NCI-H460 (cell line): ENCODE measurements around the gene COA7. TPM values are rescaled to one million over a fixed set of nuclear protein-coding genes. Genes with fewer than 3 reads are reported as not detected.
"Not testable (repeated sequence)": the region's sequence is repeated elsewhere in the genome, so short reads cannot be mapped to it uniquely, and the experiment has no call there.

Source experiments
- DNase-seq: peaks from one replicate; pipeline ENCODE4 v3.0.0-alpha.2; 2016; ENCODE audit warnings: low read depth; ENCODE audit errors: extremely low read depth
- total RNA-seq: library from RNA; depleted of rRNA; stranded (reverse); fragments of >200 nt; shearing (Covaris generic); gene quantifications from 2 replicates; pipeline ENCODE4 v1.2.3, GENCODE V29; 2014

The COA7 gene
- total RNA-seq, 1 experiment from 2014 or later = 15.6 TPM

DNA sequence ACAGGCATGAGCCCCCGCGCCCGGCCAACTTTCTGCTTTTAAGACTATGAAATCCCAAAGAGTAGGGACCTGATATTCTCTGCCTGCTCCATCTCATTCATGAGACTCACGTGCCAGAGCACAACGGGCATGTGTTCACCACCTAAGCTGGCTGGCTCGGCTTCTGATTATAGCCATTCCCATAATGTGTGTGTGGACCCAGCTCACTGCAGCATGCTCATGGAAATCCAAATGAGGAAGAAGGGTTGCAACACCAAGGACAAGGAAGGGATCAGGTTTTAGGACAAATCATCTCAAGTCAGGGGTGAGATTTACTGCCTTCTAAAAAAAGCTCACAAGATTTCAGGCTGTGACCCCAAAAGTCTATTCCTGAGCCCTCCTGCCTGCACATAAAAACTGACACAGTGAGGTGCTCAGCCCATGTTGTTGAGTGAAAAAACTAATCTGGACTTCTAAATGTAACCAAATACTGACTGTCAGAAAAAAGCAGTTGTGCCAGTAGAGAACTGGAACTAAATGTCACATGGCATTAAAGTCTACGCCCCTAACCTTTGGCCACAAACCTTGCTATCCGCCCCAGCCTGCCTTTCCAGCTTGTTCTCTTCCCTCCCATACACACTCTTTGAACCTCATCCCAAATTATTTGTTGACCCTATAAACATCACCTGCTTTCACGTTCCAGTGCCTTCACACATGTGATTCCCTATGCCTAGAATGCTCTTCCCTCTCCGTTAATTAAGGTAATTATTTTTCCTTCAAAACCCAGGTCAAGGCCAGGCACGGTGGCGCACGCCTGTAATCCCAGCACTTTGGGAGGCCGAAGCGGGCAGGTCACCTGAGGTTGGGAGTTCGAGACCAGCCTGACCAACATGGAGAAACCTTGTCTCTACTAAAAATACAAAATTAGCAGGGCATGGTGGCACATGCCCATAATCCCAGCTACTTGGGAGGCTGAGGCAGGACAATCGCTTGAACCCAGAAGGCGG lies 9.1 kb upstream of the COA7 start:
- DNase-seq = no peak

DNA sequence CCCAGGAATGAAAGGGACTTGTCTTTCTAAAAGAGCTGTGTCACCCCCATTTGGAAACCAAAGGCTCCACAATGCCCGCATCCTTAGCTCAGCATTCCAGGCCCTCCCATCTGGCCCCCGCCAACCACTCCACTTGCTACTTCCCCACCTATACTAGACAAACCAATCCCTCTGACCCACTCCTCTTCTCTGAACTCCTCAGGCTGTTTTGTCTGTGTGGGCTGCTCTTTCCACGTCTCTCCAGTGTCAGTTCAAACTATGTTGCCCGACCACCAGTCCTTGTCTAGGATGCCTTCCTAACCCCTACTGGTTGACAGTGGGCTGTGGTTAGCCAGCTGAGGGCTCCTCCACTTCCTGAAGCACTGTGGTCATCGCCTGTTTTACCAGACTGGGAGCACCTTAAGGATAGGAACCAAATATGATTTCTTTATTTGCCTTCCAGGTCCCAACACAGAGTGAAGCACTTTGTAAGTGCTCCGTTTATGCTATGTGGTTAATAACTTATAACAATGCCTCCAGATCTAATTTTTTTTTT lies 8.1 kb upstream of the COA7 start:
- DNase-seq = no peak

DNA sequence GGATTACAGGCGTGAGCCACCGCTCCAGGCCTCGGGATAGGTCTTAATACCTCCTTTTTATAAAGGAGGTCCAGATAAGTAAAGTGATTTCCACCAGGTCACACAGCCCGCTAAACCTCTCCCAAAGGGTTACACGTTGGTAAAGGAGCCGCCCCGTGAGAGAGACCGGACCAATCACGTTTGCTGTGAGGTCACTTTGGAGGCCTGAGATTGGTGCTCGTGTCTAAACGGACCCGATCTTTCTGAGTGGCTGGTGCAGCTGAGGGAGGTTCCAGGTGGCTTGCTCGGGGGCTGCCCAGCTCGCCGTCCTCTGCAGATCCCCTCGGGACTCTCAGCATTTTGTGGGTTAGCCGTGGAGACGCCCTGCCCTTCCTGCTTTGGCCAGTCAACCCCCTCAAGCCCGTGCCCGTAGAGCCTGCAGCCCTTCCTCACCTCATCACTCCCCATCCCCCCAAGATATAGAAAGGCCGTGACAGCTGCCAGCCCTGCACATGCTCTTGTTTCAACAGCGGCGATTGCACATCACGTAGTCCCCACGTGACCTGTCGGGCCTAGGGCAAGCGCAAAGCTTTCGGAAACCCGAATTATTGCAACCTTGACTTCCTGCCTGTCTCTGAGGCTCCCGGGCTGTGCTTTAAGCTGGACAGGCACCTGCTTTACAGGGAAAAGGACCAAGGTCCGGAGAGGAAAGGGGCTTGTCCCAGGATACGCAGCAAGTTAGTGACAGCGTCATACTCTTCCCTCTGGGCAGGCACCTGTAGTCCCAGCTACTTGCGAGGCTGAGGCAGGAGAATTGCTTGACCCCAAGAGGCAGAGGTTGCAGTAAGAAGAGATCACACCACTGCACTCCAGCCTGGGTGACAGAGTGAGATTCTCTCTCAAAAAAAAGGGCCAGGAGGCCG lies 5.0 kb upstream of the COA7 start:
- DNase-seq = peak; percentile 86

DNA sequence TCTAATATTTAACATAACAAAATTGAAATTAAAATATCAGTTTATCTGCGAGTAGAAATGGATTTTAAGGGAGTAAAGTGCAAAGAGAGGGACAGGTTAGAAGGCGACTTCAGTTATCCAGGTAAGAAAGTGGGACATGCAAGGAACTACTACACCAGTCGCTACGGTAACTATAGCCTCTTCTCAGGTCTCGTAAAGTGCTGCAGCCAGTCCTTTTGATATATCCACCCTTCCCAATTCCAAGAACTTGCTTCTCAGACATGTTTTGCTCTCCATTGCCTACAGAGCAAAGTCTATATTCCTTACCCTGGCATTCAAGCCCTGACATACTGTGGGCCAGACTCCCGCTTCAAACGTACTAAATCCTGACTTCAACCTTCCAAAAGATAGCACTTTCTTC lies 2.5 kb downstream of the COA7 start:
- no peak for DNase-seq

DNA sequence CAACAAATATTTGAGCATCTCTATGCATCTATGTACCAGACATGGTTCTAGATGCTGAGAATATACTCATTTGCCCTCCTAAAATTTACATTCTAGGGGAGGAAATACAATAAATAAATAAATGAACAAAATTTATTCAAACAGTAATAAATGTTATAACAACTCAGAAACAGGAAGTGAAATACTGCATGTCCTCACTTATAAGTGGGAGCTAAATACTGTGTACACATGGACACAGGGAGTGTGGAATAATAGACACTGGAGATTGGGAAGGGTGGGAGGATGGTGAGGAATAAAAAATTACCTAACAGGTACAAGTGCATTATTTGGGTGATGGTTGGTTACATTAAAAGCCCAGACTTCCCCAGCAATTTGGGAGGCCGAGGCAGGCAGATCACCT lies 4.3 kb downstream of the COA7 start:
- DNase-seq = no peak

DNA sequence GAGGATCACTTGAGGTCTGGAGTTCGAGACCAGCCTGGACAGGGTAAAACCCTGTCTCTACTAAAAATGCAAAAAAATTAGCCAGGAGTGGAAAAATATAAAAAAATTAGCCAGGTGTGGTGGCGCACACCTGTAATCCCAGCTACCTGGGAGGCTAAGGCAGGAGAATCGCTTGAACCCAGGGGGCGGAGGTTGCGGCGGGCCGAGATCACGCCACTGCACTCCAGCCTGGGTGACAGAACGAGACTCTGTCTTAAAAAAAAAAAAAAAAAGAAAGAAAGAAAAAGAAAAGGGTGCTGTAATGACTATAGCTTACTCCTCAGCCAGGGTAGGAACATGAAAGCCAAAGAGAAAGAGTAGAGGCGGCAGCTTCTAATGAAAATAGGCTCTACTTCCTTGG lies 4.8 kb downstream of the COA7 start:
- not testable (repeated sequence) for DNase-seq

DNA sequence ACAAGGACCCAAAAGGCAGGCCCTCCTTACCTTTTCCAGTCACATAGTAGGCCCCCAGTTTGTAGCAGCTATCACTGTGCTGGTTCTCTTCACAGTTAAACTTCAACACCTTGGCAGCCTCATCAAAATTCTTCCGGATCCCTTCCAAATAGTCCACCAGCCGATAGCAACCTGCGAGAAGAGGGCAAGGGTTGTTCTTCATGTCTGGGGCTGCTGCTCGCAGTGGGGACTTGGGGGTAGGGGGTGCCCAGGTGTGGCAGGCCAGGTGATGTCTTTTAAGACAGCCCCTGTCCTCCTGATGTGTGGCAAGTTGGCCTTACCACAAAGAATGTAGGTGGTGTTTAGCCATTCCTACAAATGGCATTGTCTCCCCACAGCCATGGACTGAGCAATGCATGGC lies 5.5 kb downstream of the COA7 start:
- DNase-seq = no peak

DNA sequence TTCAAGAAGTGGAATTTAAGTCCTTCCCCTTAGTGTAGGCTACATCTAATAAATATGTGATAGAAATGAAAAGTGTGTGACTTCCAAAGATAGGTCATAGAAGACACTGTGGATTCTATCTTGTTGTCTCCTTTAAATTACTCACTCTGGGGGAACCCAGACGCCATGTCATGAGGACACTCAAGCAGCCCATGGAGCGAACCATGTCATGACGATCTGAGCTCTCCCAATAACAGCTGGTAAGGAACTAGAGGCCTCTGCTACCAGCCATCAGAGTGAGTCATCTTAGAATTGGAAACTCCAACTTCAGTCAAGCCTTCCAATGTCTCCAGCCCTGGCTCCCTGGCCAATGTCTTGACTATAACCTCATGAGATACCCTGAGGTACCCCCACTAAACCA lies 6.3 kb downstream of the COA7 start:
- DNase-seq = no peak

DNA sequence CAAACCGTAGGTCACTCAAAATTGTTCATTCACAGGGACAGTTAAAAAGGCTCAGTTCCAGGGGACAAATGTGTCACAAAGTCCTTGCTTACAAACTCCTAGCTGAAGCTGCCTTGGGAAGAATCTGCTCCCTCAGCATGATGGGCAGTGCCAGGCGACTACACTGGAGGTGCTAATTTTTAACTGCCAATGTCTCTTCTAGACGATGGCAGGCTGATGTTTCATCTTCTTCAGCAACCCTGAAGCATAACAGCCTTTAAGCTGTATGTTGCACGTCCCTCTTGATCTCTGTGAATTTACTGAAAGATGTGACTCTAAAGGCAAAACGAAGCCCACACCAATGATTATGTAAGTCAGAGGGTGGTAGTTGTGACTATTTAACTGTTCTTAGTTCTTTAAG lies 11.3 kb downstream of the COA7 start:
- no peak for DNase-seq

DNA sequence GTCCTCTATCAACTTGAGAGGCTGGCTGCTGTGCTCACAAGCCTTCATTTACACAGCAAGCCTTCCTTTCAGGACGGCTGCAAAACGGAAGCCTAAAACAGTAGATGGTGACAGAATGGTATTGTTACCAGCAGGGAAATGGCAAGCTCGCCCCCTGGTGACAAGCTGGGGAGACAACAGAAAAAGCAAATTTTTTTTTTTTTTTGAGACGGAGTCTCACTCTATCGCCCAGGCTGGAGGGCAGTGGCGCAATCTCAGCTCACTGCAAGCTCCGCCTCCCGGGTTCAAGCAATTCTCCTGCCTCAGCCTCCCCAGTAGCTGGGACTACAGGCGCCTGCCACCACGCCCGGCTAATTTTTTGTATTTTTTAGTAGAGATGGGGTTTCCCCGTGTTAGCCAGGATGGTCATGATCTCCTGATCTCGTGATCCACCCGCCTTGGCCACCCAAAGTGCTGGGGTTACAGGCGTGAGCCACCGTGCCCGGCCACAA lies 11.8 kb downstream of the COA7 start:
- peak; percentile 45 for DNase-seq

DNA sequence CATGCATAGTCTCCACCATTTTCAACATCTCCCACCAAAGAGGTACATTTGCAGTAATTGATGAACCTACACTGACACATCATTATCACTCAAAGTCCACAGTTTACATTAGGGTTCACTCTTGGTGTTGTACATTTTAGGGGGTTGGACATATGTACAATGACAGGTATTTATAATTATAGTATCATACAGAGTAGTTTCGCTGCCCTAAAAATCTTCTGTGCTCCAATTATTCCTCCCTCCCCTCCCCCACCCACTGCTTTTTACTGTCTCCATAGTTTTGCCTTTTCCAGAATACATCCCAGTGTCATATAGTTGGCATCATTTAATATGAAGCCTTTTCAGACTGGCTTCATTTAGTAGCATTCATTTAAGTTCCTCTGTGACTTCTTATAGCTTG lies 13.6 kb downstream of the COA7 start:
- DNase-seq = no peak

DNA sequence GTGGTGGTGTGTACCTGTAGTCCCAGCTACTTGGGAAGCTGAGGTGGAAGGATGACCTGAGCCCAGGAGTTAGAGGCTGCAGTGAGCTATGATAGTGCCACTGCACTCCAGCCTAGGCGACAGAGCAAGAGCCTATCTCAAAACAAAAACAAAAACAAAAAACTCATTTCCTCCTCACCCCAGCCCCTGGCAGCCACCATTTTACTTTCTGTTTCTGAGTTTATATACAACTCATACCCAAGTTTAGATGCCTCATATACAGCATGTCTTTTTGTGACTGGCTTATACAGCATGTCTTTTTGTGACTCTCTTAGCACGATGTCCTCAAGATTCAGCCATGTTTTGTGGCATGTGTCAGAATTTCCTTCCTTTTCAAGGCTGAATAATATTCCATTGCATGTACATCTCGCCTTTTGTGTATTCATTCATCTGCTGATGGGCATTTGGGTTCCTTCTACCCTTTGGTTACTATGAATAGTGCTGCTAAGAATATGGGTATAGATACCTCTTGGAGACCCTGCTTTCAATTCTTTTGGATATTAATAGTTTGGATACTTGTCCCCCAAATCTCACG lies 14.7 kb downstream of the COA7 start:
- DNase-seq = no peak

DNA sequence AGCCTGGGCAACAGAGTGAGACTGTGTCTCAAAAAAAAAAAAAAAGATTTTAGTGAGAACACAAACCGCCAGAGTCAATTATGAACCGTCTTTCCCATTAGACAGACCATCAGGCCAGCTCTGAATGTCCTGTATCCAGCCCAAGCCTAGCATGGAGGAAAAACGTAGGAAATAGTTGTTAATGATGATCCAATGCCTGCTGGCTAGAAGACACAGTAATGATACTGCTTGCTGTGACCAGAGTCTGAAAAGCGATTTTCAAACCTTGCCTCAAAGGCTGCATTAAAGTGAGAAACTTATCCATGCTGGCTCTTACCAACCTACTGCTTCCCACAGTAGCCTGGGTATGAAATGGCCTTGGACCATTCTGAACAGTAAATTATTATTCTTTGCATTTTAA lies 17.0 kb downstream of the COA7 start:
- no peak for DNase-seq

DNA sequence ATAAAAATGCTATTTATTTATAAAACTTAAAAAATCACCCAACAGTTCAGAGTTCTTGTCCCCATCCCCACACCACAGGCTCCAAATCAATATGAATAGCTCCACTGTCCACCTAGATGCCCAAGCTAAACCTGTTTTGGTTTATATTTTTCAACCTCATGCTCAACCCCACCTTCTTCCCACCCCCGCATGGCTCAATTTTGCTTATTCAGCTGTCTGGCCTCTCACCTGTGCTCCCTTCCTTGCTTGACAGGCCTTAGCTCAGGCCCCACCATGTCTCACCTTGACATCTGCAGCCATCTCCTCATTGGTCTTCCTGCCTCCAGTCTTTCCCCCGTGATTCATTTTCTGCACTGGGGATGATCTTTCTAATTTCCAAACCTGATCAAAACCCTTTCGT lies 17.8 kb downstream of the COA7 start:
- DNase-seq = no peak

DNA sequence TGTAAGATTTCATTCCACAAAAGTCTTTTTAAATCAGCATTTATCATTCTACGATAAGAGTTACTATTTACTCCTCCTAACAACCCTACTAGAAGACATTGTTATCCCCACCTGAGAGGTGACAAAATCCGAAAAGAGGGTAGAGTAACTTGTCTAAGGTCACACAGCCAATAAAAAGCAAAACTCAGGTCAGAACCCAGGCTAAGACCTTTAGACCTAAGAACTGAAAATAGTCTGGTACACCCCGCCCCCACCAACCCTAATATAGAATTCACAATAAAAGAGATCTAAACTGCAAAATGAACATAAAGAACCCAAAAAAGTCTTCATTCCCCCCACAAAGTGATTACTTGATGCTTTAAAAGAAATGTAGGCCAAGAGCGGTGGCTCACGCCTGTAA lies 18.6 kb downstream of the COA7 start:
- no peak for DNase-seq

DNA sequence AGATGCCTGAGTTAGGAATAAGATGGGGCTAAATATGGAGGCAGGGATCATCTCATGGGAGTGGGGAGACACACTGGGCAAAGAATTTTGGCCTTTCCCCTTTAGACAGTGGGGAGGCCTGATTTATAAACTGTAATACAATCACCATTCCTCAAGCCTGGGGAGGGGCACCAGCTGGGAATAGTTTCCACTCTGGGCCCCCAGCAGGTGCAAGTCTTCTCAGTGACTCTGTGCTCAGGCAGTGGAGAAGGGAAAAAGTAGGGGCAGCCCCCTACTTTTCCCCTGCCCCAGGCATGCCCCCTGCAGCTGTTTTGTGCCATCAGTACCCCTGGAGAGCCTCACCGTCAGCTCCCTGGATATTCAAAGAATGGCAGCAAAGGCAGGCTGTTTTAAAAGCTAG lies 19.1 kb downstream of the COA7 start:
- no peak for DNase-seq

DNA sequence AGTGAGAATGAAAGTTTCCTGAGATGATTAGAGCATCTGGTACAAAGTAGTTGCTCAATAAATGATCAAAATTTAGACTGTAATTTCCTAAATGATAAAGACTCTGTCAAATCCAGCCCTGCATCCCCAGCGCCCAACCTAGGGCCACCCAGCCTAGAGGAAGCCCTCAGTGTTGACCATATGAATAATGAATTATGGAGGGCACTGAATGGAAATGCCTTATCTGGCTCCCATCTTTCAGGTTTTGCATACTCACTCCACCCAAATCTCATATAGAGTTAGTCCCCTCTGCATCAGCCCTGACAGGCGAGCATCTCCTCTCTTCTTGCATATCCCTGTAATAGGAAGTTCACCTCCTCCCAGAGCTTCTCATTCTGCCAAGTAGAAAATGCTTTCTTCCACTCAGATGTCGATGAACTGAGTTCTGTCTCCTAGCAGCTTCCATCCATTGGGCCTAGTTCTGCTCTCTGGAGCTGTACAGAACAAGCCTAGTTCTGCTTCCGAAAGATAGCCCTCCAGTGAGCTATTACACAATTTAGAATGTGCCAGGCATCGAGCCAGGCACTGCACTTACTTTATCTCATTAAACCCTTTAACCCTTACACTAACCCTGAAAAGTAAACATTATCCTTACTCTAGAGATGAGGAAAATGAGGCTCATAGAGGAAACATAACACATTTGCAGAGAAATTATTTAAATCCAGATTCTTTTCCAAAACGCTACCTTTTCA lies 20.9 kb downstream of the COA7 start:
- no peak for DNase-seq

DNA sequence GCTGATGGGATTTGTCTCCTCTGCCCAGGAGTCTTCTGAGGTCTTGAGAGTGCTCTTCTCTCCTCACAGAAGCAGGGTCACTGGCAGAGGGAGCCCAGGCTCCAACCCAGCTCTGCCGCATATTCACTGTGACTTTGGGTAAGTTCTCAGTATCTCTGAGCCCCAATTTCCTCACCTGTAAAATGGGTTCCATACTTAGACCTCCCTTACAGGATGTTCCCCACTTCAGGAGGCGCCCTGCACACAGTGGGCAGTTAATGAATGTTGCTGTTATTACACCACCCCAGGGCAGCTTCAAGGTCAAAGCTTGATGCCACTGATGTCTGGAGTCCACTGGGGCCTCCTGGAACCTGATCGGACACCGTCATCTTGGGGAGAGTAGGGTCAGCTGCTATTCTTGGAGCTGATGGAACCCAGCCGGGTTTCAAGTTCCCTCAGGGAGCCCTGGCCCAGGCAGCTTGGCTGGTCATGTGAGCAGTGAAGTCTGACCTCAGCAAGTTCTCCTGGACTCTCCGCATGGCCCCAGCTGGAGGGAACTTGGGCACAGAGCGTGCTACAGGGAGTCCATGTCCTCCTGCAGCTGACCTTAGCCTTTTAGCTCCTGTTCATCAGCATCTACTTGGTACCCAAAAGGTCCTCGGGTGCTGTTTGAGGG lies 21.8 kb downstream of the COA7 start:
- no peak for DNase-seq

DNA sequence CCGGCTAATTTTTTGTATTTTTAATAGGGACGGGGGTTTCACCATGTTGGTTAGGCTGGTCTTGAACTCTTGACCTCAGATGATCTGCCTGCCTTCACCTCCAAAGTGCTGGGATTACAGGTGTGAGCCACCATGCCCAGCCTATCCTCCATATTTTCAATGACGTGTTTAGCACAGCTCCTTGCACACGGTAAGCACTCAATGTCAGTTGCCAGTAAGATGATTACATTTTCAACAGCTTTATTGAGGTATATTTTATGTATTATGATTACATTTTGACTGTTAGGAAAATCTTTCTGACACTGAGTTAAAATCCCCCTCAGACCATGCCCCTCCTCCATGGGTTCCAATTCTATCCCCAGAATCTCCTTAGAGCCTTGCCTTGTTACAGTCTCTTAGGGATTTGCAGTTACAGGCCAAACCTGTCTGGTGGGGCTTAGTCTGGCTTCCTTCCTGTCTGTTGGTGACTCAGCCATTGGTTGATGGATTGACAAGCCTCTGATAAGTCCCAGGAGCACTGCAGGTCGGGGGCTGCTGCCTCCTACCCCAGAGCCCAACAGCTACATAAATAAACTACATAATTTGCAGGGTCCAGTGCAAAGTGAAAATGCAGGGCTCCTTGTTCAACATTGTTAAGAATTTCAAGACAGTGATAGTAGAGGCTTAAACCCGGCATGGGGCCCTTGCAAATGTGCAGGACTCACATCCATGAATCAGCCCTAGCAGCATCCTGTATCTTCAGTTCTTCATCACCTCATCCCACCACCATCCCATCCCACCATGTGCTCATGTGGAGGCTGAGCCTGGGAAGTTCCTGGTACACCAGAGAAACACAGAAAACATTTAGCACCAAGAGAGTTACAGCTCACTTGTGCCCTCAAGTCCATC lies 23.4 kb downstream of the COA7 start:
- DNase-seq = no peak
